Ovary (tissue), 3 donors: ENCODE results near the gene SUSD2.

Experiments used
- CTCF ChIP-seq, 3 donors: fragments of 450-650 bp in 2 of 3; fragments of 200-600 bp in 1 of 3; IDR thresholded peaks; one replicate each; pipeline versions ENCODE4 v1.5.1 to v1.8.0; 2016 to 2022; ENCODE audit warnings: antibody characterized with exemption in 3 of 3, mild to moderate bottlenecking in 1 of 3
- EP300 ChIP-seq: sonication (generic); formaldehyde crosslinking; IDR thresholded peaks from one replicate; pipeline ENCODE4 v1.6.1; 2017; ENCODE audit warnings: antibody characterized with exemption
- POLR2A ChIP-seq: fragments of 450-650 bp; IDR thresholded peaks from one replicate; pipeline ENCODE4 v1.6.1; 2017; ENCODE audit warnings: antibody characterized with exemption, mild to moderate bottlenecking, moderate library complexity
- donor health status: DM: no; HTN: no; CAD: no.

GRCh38 chr22:24165673-24166072 lies 15.6 kb upstream of the SUSD2 start:
- TF ChIP-seq EP300 (no peak), CTCF (IDR thresholded peaks at IDR 0.05) (no peak), POLR2A (no peak)
